HepG2 (cell line): ENCODE measurements around the gene CYB5D1. TPM values are rescaled to one million over a fixed set of nuclear protein-coding genes. Genes with fewer than 3 reads are reported as not detected.

Source experiments
- ELF3 ChIP-seq: IDR thresholded peaks from 2 replicates; pipeline ENCODE4 v1.6.1; 2016; ENCODE audit warnings: missing genetic modification reagents, missing compliant biosample characterization
- FOXO1 ChIP-seq: sonication (generic); formaldehyde crosslinking; IDR thresholded peaks from 2 replicates; pipeline ENCODE4 v1.4.0; 2020; ENCODE audit warnings: missing genetic modification reagents
- GATAD2A ChIP-seq: IDR thresholded peaks from 2 replicates; pipeline ENCODE4 v1.6.1; 2016
- NR2F2 ChIP-seq: IDR thresholded peaks from 2 replicates; pipeline ENCODE4 v1.6.1; 2012; ENCODE audit warnings: low read depth, inconsistent platforms, borderline replicate concordance
- ZC3H4 ChIP-seq: sonication (generic); formaldehyde crosslinking; IDR thresholded peaks from 2 replicates; pipeline ENCODE4 v1.4.0; 2020; ENCODE audit warnings: missing genetic modification reagents, borderline replicate concordance
- ZNF331 ChIP-seq: sonication (generic); formaldehyde crosslinking; IDR thresholded peaks from 2 replicates; pipeline ENCODE4 v1.4.0; 2020; ENCODE audit warnings: missing genetic modification reagents
- ZNF407 ChIP-seq: sonication (generic); formaldehyde crosslinking; IDR thresholded peaks from one replicate; pipeline ENCODE4 v1.5.1; 2020; ENCODE audit warnings: mild to moderate bottlenecking, missing genetic modification reagents; ENCODE audit errors: not compliant biosample characterization
- ZNF615 ChIP-seq: sonication (generic); formaldehyde crosslinking; IDR thresholded peaks from 2 replicates; pipeline ENCODE4 v1.5.0; 2020; ENCODE audit warnings: mild to moderate bottlenecking, missing genetic modification reagents, borderline replicate concordance
- polyA plus RNA-seq, 8 experiments: library from polyadenylated mRNA; depleted of rRNA in 3 of 8; stranded (reverse) in 7 of 8; unstranded in 1 of 8; fragments of >200 nt; fragmentation: Illumina TruSeq in 4 of 8; extraction: Trizol in 4 of 8; gene quantifications; 2 replicates each; pipeline versions ENCODE4 v1.2.1 to v1.2.3, GENCODE V29; 2011 to 2016; ENCODE audit warnings: low read depth in 4 of 8, missing spikeins in 1 of 8, mixed read lengths in 1 of 8; ENCODE audit not compliant: insufficient read depth in 1 of 8
- total RNA-seq, 5 experiments: library from RNA; depleted of rRNA; stranded (reverse); fragments of >200 nt; fragmentation: Illumina TruSeq; extraction: Trizol; gene quantifications; 2 replicates each; pipeline ENCODE4 v1.2.3, GENCODE V29; 2016; ENCODE audit warnings: low read depth in 1 of 5
- TF ChIP-seq, protein P1 (sequence below): sonication (generic); formaldehyde crosslinking; IDR thresholded peaks from 2 replicates; pipeline ENCODE4 v1.5.1; 2020; ENCODE audit warnings: mild to moderate bottlenecking, missing genetic modification reagents, borderline replicate concordance
- TF ChIP-seq, protein P2 (sequence below): sonication (generic); formaldehyde crosslinking; IDR thresholded peaks from 2 replicates; pipeline ENCODE4 v1.4.0; 2020; ENCODE audit warnings: missing genetic modification reagents, borderline replicate concordance

Gene CYB5D1
- total and polyA plus RNA-seq, 2 of the 13 experiments (the other 11 are each of a cell fraction or from before 2014, with no cell fraction given) = 8.9 to 17.0 TPM

DNA sequence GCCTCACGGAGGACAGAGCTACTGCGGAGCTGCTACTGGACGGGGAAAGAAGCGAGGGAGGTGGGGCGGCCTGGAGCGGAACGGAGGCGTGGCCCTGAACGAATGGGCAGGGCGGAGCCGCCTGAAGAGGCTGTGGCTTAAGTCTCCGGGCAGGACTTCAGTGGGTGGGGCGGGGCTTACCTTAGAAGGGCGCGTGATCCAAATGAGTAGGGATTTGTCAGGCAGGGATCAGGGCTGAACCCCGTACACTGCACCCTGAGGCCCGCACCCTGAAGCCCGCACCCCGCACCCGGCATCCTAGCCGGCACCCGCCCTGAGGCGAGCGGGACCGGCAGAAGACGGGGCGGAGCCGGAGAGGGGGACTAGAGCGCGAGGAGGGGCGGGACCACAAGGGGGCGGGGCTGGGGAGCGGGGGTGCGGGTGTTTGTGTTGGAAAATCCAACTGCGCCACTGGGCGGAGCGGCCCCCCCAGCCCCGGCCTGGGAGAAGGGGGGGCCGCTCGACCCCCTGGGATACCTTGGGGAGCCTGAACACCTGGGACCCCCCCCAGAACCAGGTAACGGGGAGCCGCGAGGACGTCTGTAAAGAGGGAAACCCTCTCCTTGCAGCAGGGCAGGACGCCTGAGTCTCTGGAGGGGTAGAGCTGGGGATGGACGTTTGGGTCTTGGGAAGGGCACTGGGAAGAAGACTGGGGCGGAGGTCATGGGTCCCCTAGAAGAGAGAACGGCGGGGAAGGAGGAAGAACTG lies 23.8 kb upstream of the CYB5D1 start, which contains the start of gene KDM6B (continued):
- TF ChIP-seq, protein P1, sequence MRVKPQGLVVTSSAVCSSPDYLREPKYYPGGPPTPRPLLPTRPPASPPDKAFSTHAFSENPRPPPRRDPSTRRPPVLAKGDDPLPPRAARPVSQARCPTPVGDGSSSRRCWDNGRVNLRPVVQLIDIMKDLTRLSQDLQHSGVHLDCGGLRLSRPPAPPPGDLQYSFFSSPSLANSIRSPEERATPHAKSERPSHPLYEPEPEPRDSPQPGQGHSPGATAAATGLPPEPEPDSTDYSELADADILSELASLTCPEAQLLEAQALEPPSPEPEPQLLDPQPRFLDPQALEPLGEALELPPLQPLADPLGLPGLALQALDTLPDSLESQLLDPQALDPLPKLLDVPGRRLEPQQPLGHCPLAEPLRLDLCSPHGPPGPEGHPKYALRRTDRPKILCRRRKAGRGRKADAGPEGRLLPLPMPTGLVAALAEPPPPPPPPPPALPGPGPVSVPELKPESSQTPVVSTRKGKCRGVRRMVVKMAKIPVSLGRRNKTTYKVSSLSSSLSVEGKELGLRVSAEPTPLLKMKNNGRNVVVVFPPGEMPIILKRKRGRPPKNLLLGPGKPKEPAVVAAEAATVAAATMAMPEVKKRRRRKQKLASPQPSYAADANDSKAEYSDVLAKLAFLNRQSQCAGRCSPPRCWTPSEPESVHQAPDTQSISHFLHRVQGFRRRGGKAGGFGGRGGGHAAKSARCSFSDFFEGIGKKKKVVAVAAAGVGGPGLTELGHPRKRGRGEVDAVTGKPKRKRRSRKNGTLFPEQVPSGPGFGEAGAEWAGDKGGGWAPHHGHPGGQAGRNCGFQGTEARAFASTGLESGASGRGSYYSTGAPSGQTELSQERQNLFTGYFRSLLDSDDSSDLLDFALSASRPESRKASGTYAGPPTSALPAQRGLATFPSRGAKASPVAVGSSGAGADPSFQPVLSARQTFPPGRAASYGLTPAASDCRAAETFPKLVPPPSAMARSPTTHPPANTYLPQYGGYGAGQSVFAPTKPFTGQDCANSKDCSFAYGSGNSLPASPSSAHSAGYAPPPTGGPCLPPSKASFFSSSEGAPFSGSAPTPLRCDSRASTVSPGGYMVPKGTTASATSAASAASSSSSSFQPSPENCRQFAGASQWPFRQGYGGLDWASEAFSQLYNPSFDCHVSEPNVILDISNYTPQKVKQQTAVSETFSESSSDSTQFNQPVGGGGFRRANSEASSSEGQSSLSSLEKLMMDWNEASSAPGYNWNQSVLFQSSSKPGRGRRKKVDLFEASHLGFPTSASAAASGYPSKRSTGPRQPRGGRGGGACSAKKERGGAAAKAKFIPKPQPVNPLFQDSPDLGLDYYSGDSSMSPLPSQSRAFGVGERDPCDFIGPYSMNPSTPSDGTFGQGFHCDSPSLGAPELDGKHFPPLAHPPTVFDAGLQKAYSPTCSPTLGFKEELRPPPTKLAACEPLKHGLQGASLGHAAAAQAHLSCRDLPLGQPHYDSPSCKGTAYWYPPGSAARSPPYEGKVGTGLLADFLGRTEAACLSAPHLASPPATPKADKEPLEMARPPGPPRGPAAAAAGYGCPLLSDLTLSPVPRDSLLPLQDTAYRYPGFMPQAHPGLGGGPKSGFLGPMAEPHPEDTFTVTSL (CRISPR knock-in tag) = no peak
- TF ChIP-seq ZNF407 (no peak), FOXO1 (CRISPR knock-in tag) (no peak), ELF3 (CRISPR knock-in tag) (no peak), ZC3H4 (CRISPR knock-in tag) (no peak), GATAD2A (CRISPR knock-in tag) (0 out of 2 replicates have a peak, but pooled peaks have one; percentile 16), ZNF615 (CRISPR knock-in tag) (no peak), NR2F2 (no peak), ZNF331 (CRISPR knock-in tag) (no peak)
- TF ChIP-seq, protein P2, sequence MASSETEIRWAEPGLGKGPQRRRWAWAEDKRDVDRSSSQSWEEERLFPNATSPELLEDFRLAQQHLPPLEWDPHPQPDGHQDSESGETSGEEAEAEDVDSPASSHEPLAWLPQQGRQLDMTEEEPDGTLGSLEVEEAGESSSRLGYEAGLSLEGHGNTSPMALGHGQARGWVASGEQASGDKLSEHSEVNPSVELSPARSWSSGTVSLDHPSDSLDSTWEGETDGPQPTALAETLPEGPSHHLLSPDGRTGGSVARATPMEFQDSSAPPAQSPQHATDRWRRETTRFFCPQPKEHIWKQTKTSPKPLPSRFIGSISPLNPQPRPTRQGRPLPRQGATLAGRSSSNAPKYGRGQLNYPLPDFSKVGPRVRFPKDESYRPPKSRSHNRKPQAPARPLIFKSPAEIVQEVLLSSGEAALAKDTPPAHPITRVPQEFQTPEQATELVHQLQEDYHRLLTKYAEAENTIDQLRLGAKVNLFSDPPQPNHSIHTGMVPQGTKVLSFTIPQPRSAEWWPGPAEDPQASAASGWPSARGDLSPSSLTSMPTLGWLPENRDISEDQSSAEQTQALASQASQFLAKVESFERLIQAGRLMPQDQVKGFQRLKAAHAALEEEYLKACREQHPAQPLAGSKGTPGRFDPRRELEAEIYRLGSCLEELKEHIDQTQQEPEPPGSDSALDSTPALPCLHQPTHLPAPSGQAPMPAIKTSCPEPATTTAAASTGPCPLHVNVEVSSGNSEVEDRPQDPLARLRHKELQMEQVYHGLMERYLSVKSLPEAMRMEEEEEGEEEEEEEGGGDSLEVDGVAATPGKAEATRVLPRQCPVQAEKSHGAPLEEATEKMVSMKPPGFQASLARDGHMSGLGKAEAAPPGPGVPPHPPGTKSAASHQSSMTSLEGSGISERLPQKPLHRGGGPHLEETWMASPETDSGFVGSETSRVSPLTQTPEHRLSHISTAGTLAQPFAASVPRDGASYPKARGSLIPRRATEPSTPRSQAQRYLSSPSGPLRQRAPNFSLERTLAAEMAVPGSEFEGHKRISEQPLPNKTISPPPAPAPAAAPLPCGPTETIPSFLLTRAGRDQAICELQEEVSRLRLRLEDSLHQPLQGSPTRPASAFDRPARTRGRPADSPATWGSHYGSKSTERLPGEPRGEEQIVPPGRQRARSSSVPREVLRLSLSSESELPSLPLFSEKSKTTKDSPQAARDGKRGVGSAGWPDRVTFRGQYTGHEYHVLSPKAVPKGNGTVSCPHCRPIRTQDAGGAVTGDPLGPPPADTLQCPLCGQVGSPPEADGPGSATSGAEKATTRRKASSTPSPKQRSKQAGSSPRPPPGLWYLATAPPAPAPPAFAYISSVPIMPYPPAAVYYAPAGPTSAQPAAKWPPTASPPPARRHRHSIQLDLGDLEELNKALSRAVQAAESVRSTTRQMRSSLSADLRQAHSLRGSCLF (CRISPR knock-in tag) = no peak
